GM23338 (cell line): Measurements from ENCODE around the gene GHRHR. TPM values are rescaled to one million over a fixed set of nuclear protein-coding genes. Genes with fewer than 3 reads are reported as not detected.
A peak's percentile ranks its signal among the peaks of the same experiment; 100 is the strongest.

Experiments used
- ATAC-seq: fragments of 200-7000 bp; cut with Tn5 transposase; 3 replicates; pipeline ENCODE4 v1.9.1; 2020
- DNase-seq: peaks from one replicate; pipeline ENCODE4 v3.0.0-alpha.2; 2015; ENCODE audit warnings: low spot score
- H2AFZ ChIP-seq: fragments of 200-600 bp; sonication (generic); 2 replicates; pipeline ENCODE4 v1.8.0; 2016; ENCODE audit warnings: antibody characterized with exemption, mild to moderate bottlenecking, moderate library complexity
- H3F3A ChIP-seq: fragments of 200-600 bp; sonication (generic); replicated peaks from 2 replicates; pipeline ENCODE4 v1.8.0; 2017; ENCODE audit warnings: antibody characterized with exemption, mixed run types, low read depth
- H3K27ac ChIP-seq: fragments of 200-600 bp; sonication (generic); 2 replicates; pipeline ENCODE4 v1.6.1; 2016; ENCODE audit warnings: low read depth
- H3K27me3 ChIP-seq: fragments of 200-600 bp; sonication (generic); 2 replicates; pipeline ENCODE4 v1.8.0; 2016; ENCODE audit warnings: mild to moderate bottlenecking, mixed run types, moderate library complexity; ENCODE audit not compliant: insufficient read depth
- H3K36me3 ChIP-seq: fragments of 200-600 bp; sonication (generic); 2 replicates; pipeline ENCODE4 v1.8.0; 2016; ENCODE audit warnings: mild to moderate bottlenecking; ENCODE audit not compliant: insufficient read depth
- H3K4me1 ChIP-seq: fragments of 200-600 bp; sonication (generic); 2 replicates; pipeline ENCODE4 v1.8.0; 2016; ENCODE audit warnings: mild to moderate bottlenecking, moderate library complexity; ENCODE audit not compliant: insufficient read depth
- H3K4me2 ChIP-seq: fragments of 200-600 bp; sonication (generic); 2 replicates; pipeline ENCODE4 v1.7.1; 2017; ENCODE audit warnings: mixed run types
- H3K4me3 ChIP-seq: fragments of 200-600 bp; sonication (generic); 2 replicates; pipeline ENCODE4 v1.6.1; 2016; ENCODE audit warnings: mixed run types
- H3K79me2 ChIP-seq: fragments of 200-600 bp; sonication (generic); replicated peaks from 2 replicates; pipeline ENCODE4 v1.8.0; 2017; ENCODE audit warnings: mild to moderate bottlenecking; ENCODE audit not compliant: insufficient read depth
- H3K9me2 ChIP-seq: fragments of 200-600 bp; sonication (generic); 2 replicates; pipeline ENCODE4 v1.8.0; 2017; ENCODE audit not compliant: insufficient read depth
- H4K20me1 ChIP-seq: fragments of 200-600 bp; sonication (generic); replicated peaks from 2 replicates; pipeline ENCODE4 v1.8.0; 2017; ENCODE audit warnings: mild to moderate bottlenecking; ENCODE audit not compliant: insufficient read depth
- H3K27ac Mint-ChIP-seq: 2 replicates; pipeline ENCODE4 v1.8.0; 2020; ENCODE audit warnings: inconsistent platforms, mild to moderate bottlenecking, moderate library complexity, mixed read lengths
- H3K27me3 Mint-ChIP-seq: 3 replicates; pipeline ENCODE4 v1.8.0; 2022; ENCODE audit warnings: low read depth, mild to moderate bottlenecking, moderate library complexity, mixed read lengths, inconsistent platforms; ENCODE audit not compliant: insufficient read depth, poor library complexity
- H3K36me3 Mint-ChIP-seq: 3 replicates; pipeline ENCODE4 v1.8.0; 2021; ENCODE audit warnings: low read depth, mild to moderate bottlenecking, inconsistent platforms, moderate library complexity, mixed read lengths
- H3K4me1 Mint-ChIP-seq: 3 replicates; pipeline ENCODE4 v1.8.0; 2020; ENCODE audit warnings: mild to moderate bottlenecking, inconsistent platforms, mixed read lengths
- H3K4me3 Mint-ChIP-seq: 3 replicates; pipeline ENCODE4 v1.8.0; 2021; ENCODE audit warnings: moderate library complexity, mild to moderate bottlenecking, inconsistent platforms, mixed read lengths
- H3K9me3 Mint-ChIP-seq: 3 replicates; pipeline ENCODE4 v1.8.0; 2020; ENCODE audit warnings: moderate library complexity, mild to moderate bottlenecking, inconsistent platforms, mixed read lengths
- CREB1 ChIP-seq: fragments of 250-450 bp; sonication (Bioruptor Pico); IDR thresholded peaks from 2 replicates; pipeline ENCODE4 v1.5.0; 2020; ENCODE audit warnings: low read depth, mild to moderate bottlenecking, moderate library complexity
- EZH2 ChIP-seq: fragments of 200-600 bp; sonication (generic); IDR thresholded peaks from one replicate; pipeline ENCODE4 v1.8.0; 2017; ENCODE audit warnings: antibody characterized with exemption, mild to moderate bottlenecking, low read depth; ENCODE audit not compliant: unreplicated experiment
- EZH2phosphoT487 ChIP-seq: fragments of 200-600 bp; sonication (generic); IDR thresholded peaks from one replicate; pipeline ENCODE4 v1.8.1; 2018; ENCODE audit warnings: antibody characterized with exemption; ENCODE audit not compliant: unreplicated experiment
- JUNB ChIP-seq: IDR thresholded peaks from one replicate; pipeline ENCODE4 v1.6.1; 2016; ENCODE audit warnings: antibody characterized with exemption; ENCODE audit not compliant: unreplicated experiment
- NANOG ChIP-seq: IDR thresholded peaks from 2 replicates; pipeline ENCODE4 v1.6.1; 2016; ENCODE audit warnings: antibody characterized with exemption, borderline replicate concordance
- POLR2AphosphoS5 ChIP-seq: IDR thresholded peaks from 2 replicates; pipeline ENCODE4 v1.6.1; 2016; ENCODE audit warnings: antibody characterized with exemption, low read depth
- REST ChIP-seq: IDR thresholded peaks from one replicate; pipeline ENCODE4 v1.6.1; 2018; ENCODE audit warnings: antibody characterized with exemption; ENCODE audit not compliant: unreplicated experiment
- STAT1 ChIP-seq: IDR thresholded peaks from one replicate; pipeline ENCODE4 v1.6.1; 2016; ENCODE audit warnings: antibody characterized with exemption; ENCODE audit not compliant: unreplicated experiment
- ZNF114 ChIP-seq: fragments of 250-450 bp; sonication (Bioruptor Pico); IDR thresholded peaks from 2 replicates; pipeline ENCODE4 v1.5.0; 2020; ENCODE audit warnings: mild to moderate bottlenecking, moderate library complexity
- ZNF331 ChIP-seq: fragments of 250-450 bp; sonication (Bioruptor Pico); IDR thresholded peaks from 2 replicates; pipeline ENCODE4 v1.5.0; 2020; ENCODE audit warnings: low read depth, mild to moderate bottlenecking, moderate library complexity
- polyA plus RNA-seq: library from polyadenylated mRNA; unstranded; fragments of >200 nt; fragmentation: Nextera tagmentation; extraction: Ambion mirVana; gene quantifications from 2 replicates; pipeline ENCODE4 v1.2.1, GENCODE V29; 2016
- total RNA-seq: library from RNA; depleted of rRNA; stranded (reverse); fragments of >200 nt; shearing (Covaris generic); gene quantifications from 2 replicates; pipeline ENCODE4 v1.2.3, GENCODE V29; 2014
- TF ChIP-seq, protein P1 (sequence below), 2 experiments: fragments of 200-600 bp in 1 of 2; sonication (generic) in 1 of 2; conservative IDR thresholded peaks; 2 replicates each; pipeline versions ENCODE4 v1.5.1 to v1.6.1; 2016 to 2017; ENCODE audit warnings: antibody characterized with exemption in 2 of 2, low read depth in 2 of 2, mild to moderate bottlenecking in 2 of 2, moderate library complexity in 1 of 2
- TF ChIP-seq, protein P2 (sequence below): IDR thresholded peaks from 2 replicates; pipeline ENCODE4 v1.6.1; 2016; ENCODE audit warnings: antibody characterized with exemption

GHRHR gene
- total and polyA plus RNA-seq, 2 experiments from 2014 or later, result 2.2 TPM; not detected in 1

DNA sequence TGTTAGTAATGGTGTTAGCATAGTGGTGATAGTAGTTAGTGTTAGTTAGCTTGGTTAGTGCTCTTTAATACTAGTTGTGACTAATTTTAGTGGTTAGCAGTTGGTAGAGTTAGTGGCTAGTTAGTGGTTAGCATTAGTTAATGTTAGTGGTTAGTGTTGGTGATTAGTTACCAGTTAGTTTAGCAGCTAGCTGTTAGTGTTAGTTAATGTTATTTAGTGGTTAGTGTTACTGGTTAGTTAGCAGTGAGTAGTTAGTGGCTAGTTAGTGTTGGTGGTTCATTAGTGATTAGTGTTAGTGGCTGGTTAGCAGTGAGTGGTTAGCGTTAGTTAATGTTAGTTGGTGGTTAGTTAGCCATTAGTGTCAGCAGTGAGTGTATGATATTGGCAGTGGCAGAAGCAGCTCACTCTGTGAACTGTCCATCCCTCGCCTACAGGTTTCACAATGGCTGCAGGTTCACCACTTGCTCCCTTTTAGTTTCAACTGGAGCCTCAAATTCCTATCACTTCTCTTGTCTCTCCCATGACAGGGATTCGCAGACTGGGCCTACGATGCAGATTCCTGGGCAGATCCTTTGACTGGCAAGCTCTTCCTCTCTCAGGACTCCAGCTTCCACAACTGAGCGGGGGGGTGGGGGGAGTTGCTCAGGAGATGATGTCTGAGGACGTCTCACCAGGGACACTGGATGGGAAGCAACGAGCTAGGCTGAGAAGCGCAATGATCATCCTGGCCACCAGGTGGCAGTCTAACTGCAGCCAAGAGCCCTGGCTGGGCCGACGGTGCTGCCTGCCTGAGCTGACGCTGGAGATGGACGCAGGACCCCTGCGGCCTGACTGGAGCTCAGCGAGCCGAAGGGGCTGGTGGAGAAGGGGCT, 19.5 kb downstream of the GHRHR start:
- H3K36me3 ChIP-seq, result no peaks in the 10 kb centered on the region
- H3K27ac ChIP-seq, result no peak overlapping the region
- peak overlapping the region; percentile 59; the same call in 1 of the 2 replicates for H3K4me3 ChIP-seq
- no peaks in the 10 kb centered on the region for H3K9me3 Mint-ChIP-seq
- no peak for TF ChIP-seq EZH2phosphoT487
- TF ChIP-seq, protein P1, sequence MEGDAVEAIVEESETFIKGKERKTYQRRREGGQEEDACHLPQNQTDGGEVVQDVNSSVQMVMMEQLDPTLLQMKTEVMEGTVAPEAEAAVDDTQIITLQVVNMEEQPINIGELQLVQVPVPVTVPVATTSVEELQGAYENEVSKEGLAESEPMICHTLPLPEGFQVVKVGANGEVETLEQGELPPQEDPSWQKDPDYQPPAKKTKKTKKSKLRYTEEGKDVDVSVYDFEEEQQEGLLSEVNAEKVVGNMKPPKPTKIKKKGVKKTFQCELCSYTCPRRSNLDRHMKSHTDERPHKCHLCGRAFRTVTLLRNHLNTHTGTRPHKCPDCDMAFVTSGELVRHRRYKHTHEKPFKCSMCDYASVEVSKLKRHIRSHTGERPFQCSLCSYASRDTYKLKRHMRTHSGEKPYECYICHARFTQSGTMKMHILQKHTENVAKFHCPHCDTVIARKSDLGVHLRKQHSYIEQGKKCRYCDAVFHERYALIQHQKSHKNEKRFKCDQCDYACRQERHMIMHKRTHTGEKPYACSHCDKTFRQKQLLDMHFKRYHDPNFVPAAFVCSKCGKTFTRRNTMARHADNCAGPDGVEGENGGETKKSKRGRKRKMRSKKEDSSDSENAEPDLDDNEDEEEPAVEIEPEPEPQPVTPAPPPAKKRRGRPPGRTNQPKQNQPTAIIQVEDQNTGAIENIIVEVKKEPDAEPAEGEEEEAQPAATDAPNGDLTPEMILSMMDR (conservative IDR thresholded peaks at IDR 0.05; ENCODE audit: low read depth in 2 of 2), result peak; percentile 82 to 99
- TF ChIP-seq CREB1 (CRISPR knock-in tag), result peak; percentile 63; the same call in 1 of the 2 replicates
- DNase-seq (peak; percentile 95), ATAC-seq (peak; percentile 71)
- H3K27ac Mint-ChIP-seq, result peak overlapping the region; percentile 24; the same call in 1 of the 2 replicates
- H3K4me2 ChIP-seq, result peak overlapping the region; percentile 90
- H3K36me3 Mint-ChIP-seq, result no peaks in the 10 kb centered on the region; the same call in 2 of the 3 replicates
- peak overlapping the region; percentile 90; the same call in 1 of the 2 replicates for H2AFZ ChIP-seq
- H3K4me1 Mint-ChIP-seq, result peaks cover 47% of the 10 kb centered on the region
- no peaks in the 10 kb centered on the region for H4K20me1 ChIP-seq
- H3K9me2 ChIP-seq, result no peaks in the 10 kb centered on the region
- H3K79me2 ChIP-seq, result no peaks in the 10 kb centered on the region
- peaks cover 8% of the 10 kb centered on the region for H3K27me3 ChIP-seq
- peaks cover 39% of the 10 kb centered on the region for H3K4me1 ChIP-seq
- peaks cover 18% of the 10 kb centered on the region for H3K27me3 Mint-ChIP-seq
- peak overlapping the region; percentile 78 for H3K4me3 Mint-ChIP-seq
- 0 out of 2 replicates have a peak, but pooled peaks cover 2% of the 10 kb centered on the region for H3F3A ChIP-seq

DNA sequence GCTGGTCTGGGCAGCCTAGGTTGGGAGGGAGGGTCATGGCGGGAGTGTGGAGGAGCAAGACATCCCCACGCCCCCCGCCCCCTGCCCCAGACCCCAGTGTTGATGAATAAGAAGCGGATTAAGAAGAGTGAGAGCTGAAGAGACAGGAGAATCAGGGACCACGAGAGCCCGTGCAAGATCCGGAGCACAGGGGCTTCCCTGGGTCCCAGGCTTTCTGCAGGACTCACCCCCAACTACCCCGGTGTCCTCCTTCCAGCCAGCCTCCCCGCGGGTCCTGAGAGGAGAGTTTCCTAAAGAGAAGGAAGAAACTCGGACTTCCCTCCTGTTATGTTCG, 20.1 kb downstream of the GHRHR start:
- Mint-ChIP-seq H3K27ac (peak overlapping the region; percentile 83; the same call in 1 of the 2 replicates), H3K4me3 (peak overlapping the region; percentile 78)
- no peak for TF ChIP-seq EZH2phosphoT487
- TF ChIP-seq, protein P2, sequence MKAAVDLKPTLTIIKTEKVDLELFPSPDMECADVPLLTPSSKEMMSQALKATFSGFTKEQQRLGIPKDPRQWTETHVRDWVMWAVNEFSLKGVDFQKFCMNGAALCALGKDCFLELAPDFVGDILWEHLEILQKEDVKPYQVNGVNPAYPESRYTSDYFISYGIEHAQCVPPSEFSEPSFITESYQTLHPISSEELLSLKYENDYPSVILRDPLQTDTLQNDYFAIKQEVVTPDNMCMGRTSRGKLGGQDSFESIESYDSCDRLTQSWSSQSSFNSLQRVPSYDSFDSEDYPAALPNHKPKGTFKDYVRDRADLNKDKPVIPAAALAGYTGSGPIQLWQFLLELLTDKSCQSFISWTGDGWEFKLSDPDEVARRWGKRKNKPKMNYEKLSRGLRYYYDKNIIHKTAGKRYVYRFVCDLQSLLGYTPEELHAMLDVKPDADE, result no peak
- no peak for TF ChIP-seq STAT1
- no peak for TF ChIP-seq ZNF114
- TF ChIP-seq REST, result no peak
- no peak for TF ChIP-seq JUNB
- TF ChIP-seq POLR2AphosphoS5, result no peak
- no peak for TF ChIP-seq CREB1 (CRISPR knock-in tag)
- TF ChIP-seq ZNF331 (CRISPR knock-in tag), result no peak
- no peak for TF ChIP-seq NANOG
- TF ChIP-seq, protein P1 (conservative IDR thresholded peaks at IDR 0.05; ENCODE audit: low read depth in 2 of 2), result no peak
- TF ChIP-seq EZH2, result no peak

More for the DNA sequence above, 20.1 kb downstream of the GHRHR start:
- DNase-seq (no peak), ATAC-seq (peak; percentile 3)
- 0 out of 2 replicates have a peak, but pooled peaks cover 2% of the 10 kb centered on the region for H3F3A ChIP-seq
- no peaks in the 10 kb centered on the region for H4K20me1 ChIP-seq
- H3K4me1 ChIP-seq, result peaks cover 45% of the 10 kb centered on the region
- H3K79me2 ChIP-seq, result no peaks in the 10 kb centered on the region
- no peaks in the 10 kb centered on the region for H3K36me3 ChIP-seq
- no peak overlapping the region for H3K27ac ChIP-seq
- peaks cover 19% of the 10 kb centered on the region for H3K27me3 Mint-ChIP-seq
- H3K4me3 ChIP-seq, result peak overlapping the region; percentile 59
- peak overlapping the region; percentile 94 for H2AFZ ChIP-seq
- peaks cover 8% of the 10 kb centered on the region for H3K27me3 ChIP-seq
- no peaks in the 10 kb centered on the region; the same call in 2 of the 3 replicates for H3K36me3 Mint-ChIP-seq
- H3K9me3 Mint-ChIP-seq, result no peaks in the 10 kb centered on the region
- H3K9me2 ChIP-seq, result no peaks in the 10 kb centered on the region
- peak overlapping the region; percentile 90 for H3K4me2 ChIP-seq
- peaks cover 53% of the 10 kb centered on the region for H3K4me1 Mint-ChIP-seq
